Omental fat pad (tissue), 4 donors: ENCODE results near the gene CADPS2. TPM values are rescaled to one million over a fixed set of nuclear protein-coding genes. Genes with fewer than 3 reads are reported as not detected.

Source experiments
- ATAC-seq: fragments of 150-250 bp; one replicate; pipeline ENCODE4 v1.9.1; 2016; ENCODE audit warnings: mild to moderate bottlenecking, moderate library complexity; ENCODE audit not compliant: low FRiP score
- DNase-seq: peaks from one replicate; pipeline ENCODE4 v3.0.0-alpha.2; 2019; ENCODE audit warnings: low spot score
- total RNA-seq, 4 donors: library from RNA; depleted of rRNA; stranded (reverse); fragments of >200 nt; gene quantifications; one replicate each; pipeline ENCODE4 v1.1.0, GENCODE V29; 2016
- TF ChIP-seq, protein P1 (sequence below), 3 donors: fragments of 450-650 bp; IDR thresholded peaks; one replicate each; pipeline ENCODE4 v1.5.1; 2016 to 2017; ENCODE audit warnings: antibody characterized with exemption in 3 of 3, mild to moderate bottlenecking in 3 of 3, moderate library complexity in 2 of 3

CADPS2 gene
- total RNA-seq, 4 donors from 2014 or later, result 15.3 to 41.9 (median 24.4) TPM

DNA sequence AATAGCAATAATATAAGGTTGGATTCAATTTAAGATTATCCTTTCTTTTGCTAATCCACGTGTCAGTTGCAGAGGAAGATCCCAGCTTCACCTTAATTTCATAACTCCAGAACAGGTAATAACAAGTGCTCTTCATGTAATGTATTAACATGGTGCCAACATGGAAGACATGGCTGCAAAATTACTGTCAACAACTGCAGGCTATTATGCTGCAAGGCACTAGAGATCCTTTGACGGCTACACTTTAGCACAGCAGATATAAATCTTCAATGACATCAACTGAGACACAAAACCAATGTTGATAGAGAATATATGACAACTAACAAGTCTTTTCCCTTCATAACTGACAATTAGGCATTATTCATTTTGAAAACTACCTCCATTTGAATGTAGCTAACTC, 283.5 kb downstream of the CADPS2 start:
- ATAC-seq (no peak), DNase-seq (no peak)
- TF ChIP-seq, protein P1, sequence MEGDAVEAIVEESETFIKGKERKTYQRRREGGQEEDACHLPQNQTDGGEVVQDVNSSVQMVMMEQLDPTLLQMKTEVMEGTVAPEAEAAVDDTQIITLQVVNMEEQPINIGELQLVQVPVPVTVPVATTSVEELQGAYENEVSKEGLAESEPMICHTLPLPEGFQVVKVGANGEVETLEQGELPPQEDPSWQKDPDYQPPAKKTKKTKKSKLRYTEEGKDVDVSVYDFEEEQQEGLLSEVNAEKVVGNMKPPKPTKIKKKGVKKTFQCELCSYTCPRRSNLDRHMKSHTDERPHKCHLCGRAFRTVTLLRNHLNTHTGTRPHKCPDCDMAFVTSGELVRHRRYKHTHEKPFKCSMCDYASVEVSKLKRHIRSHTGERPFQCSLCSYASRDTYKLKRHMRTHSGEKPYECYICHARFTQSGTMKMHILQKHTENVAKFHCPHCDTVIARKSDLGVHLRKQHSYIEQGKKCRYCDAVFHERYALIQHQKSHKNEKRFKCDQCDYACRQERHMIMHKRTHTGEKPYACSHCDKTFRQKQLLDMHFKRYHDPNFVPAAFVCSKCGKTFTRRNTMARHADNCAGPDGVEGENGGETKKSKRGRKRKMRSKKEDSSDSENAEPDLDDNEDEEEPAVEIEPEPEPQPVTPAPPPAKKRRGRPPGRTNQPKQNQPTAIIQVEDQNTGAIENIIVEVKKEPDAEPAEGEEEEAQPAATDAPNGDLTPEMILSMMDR (IDR thresholded peaks at IDR 0.05), result no peak

DNA sequence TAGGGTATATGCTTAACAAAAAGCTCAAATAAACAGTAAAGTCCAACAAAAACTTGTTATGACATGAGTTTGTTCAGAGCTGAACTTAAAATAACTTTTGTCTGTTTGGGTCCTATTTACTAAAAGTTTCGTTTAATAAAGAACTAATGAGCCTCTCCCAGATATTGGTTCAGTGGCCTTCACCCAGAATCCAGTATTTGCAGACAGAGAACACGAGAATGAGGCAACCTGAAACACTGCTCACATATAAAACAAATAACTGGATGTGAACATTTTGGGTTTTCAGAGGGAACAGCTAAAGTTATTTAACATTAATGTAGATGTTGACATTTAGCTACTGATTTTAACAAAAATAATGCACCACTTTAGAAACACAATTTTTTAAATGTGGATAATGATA, 285.6 kb downstream of the CADPS2 start:
- ATAC-seq (no peak), DNase-seq (no peak)
- TF ChIP-seq, protein P1 (IDR thresholded peaks at IDR 0.05), result no peak

DNA sequence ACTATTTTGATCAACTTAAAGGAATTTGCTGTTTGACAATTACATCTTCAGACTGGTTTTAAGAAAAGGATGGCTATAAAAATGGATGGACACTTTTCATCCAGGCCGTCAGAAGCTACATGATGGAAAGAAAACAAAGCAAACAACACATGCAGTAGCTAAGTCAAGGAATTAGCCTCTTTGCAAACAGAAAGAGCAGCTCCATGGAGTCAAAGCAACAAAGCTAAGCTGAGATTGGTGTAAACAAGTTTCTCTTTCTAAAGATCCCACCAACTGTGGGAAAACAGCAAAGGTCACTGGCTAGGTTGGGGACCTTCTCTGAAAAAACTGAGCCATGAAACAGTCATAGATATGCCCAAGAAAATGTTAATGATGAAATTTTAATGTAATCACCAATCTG, 286.2 kb downstream of the CADPS2 start:
- TF ChIP-seq, protein P1 (IDR thresholded peaks at IDR 0.05), result no peak
- ATAC-seq (no peak), DNase-seq (no peak)

DNA sequence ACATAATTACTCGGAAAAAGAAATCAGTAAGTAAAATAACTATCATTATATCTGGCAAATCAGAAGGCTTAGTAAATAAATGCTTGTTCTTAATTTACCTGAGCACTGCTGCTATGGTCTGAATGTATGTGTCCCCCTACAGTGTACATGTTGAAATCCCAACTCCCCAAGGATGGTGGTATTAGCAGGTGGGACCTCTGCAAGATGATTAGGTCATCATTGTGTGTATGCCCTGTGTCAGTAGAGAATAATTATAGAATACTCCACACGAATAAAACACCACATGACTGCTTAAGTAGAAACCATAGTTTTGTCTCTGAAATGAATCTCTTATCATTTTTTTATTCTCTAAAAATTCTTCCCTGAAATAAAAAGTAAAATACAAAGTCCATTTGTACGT, 289.0 kb downstream of the CADPS2 start:
- TF ChIP-seq, protein P1 (IDR thresholded peaks at IDR 0.05), result no peak
- no peak for ATAC-seq

DNA sequence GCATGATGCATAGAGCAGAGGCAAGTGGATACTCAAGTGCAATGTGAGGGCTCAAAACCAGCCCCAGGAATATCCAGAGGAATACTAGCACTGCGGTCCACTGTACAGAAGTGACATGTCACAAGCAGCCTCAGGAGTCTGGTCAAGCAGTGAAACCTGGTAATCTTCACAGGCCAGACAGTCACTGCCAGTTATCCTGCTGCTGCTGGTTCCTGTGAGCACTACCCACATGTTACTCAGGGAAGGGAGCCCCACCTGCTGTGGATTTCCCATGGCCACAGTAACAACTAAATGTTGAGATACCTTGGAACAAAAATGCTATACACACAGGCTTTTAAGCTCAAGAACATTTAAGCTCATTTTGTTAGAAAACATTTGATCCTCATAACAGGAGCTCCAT, 290.4 kb downstream of the CADPS2 start:
- no peak for DNase-seq
- TF ChIP-seq, protein P1 (IDR thresholded peaks at IDR 0.05), result no peak
- no peak for ATAC-seq

More for the DNA sequence above, 289.0 kb downstream of the CADPS2 start:
- no peak for DNase-seq

GRCh38 chr7:122588621-122589020, 297.6 kb downstream of the CADPS2 start:
- DNase-seq, result no peak
- TF ChIP-seq, protein P1 (IDR thresholded peaks at IDR 0.05), result no peak
- no peak for ATAC-seq

DNA sequence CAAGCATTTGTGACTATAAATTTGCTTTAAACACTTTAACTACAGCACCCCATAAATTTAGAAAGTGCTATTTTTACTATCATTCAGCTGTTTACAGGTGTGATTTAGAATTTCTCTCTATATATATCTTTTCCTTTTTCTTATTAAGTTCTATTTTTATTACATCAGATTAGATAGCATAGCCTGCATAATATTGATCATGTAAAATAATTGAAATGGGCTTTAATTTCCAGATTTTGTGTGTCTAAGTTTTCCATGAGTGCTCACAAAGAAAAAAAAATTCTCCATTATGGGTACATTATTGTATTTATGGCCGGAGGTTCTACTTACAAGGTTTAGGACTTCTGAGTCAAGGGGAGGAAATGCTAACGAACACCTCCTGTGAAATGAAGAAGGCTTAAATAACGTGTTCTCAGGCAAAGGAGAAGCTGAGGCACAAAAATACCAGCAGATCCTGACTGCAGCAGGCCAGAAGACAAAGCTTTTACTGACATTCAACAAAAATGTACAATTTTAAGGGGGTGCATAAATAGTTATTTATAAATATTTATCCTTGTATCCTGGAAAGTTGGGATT, 301.5 kb downstream of the CADPS2 start:
- no peak for ATAC-seq
- TF ChIP-seq, protein P1 (IDR thresholded peaks at IDR 0.05), result no peak
- no peak for DNase-seq
